T-cell (primary cell): ENCODE measurements around the gene ARL14EPL. TPM values are rescaled to one million over a fixed set of nuclear protein-coding genes. Genes with fewer than 3 reads are reported as not detected.
"Not testable (repeated sequence)": the region's sequence is repeated elsewhere in the genome, so short reads cannot be mapped to it uniquely, and the experiment has no call there.

ENCODE experiments used
- ATAC-seq, 4 experiments: fragments of 200-7000 bp in 3 of 4; fragments of 150-1000 bp in 1 of 4; cut with Tn5 transposase; replicated peaks in 1 of 4; 1 replicate in 3 of 4; 2 replicates in 1 of 4; pipeline ENCODE4 v1.10.0; 2021; ENCODE audit warnings: moderate library complexity in 3 of 4, mild to moderate bottlenecking in 2 of 4, moderate number of reproducible peaks in 1 of 4
- CTCF ChIA-PET, 2 donors: fragments of 300-600 bp; sonication (Branson Sonifier 250); formaldehyde crosslinking; loops; one replicate each; lab custom pipeline; 2022; ENCODE audit warnings: antibody characterized with exemption in 2 of 2; lab: Charles Lee
- POLR2A ChIA-PET, 2 donors: fragments of 300-600 bp; sonication (Branson Sonifier 250); formaldehyde crosslinking; loops; one replicate each; lab custom pipeline; 2022; ENCODE audit warnings: antibody characterized with exemption in 2 of 2; lab: Charles Lee
- DNase-seq, 35 experiments: peaks; one replicate each; pipeline versions ENCODE4 v3.0.0 to v3.0.0-alpha.2; 2013 to 2023
- H3K27ac ChIP-seq: one replicate; pipeline ENCODE4 v1.5.1; 2013; ENCODE audit warnings: low read length
- H3K27me3 ChIP-seq, 2 experiments: replicated peaks in 1 of 2; 1 replicate in 1 of 2; 2 replicates in 1 of 2; pipeline versions ENCODE4 v1.6.1 to v1.7.0; 2013; ENCODE audit warnings: low read length in 1 of 2, mixed read lengths in 1 of 2; ENCODE audit not compliant: control insufficient read depth in 2 of 2, insufficient read depth in 2 of 2; ENCODE audit errors: extremely low read depth in 1 of 2
- H3K36me3 ChIP-seq, 2 donors: 1 replicate in 1 of 2; 2 replicates in 1 of 2; pipeline versions ENCODE4 v1.6.1 to v1.7.0; 2013; ENCODE audit warnings: low read length in 1 of 2; ENCODE audit not compliant: control insufficient read depth in 2 of 2, insufficient read depth in 1 of 2; ENCODE audit errors: extremely low read depth in 1 of 2
- H3K4me1 ChIP-seq, 2 experiments: 1 replicate in 1 of 2; 2 replicates in 1 of 2; pipeline versions ENCODE4 v1.6.1 to v1.7.0; 2013; ENCODE audit warnings: low read length in 2 of 2, mixed read lengths in 1 of 2; ENCODE audit not compliant: insufficient read depth in 2 of 2, control insufficient read depth in 1 of 2; ENCODE audit errors: extremely low read depth in 1 of 2
- H3K4me3 ChIP-seq, 2 donors: 1 replicate in 1 of 2; 2 replicates in 1 of 2; pipeline versions ENCODE4 v1.5.1 to v1.7.0; 2013; ENCODE audit warnings: mild to moderate bottlenecking in 2 of 2, low read length in 1 of 2, moderate library complexity in 1 of 2; ENCODE audit not compliant: control insufficient read depth in 1 of 2; ENCODE audit errors: extremely low read depth in 1 of 2
- H3K9me3 ChIP-seq: 2 replicates; pipeline ENCODE4 v1.7.0; 2013
- H3K27ac Mint-ChIP-seq, 2 donors: one replicate each; pipeline ENCODE4 v1.8.0; 2020 to 2021; ENCODE audit warnings: mild to moderate bottlenecking in 2 of 2, mixed read lengths in 2 of 2
- H3K27me3 Mint-ChIP-seq, 2 donors: one replicate each; pipeline ENCODE4 v1.8.0; 2021 to 2022; ENCODE audit warnings: mixed read lengths in 2 of 2
- H3K36me3 Mint-ChIP-seq: one replicate; pipeline ENCODE4 v1.8.0; 2021; ENCODE audit warnings: mixed read lengths
- H3K4me1 Mint-ChIP-seq, 3 donors: one replicate each; pipeline ENCODE4 v1.8.0; 2020 to 2022; ENCODE audit warnings: mixed read lengths in 3 of 3, mild to moderate bottlenecking in 1 of 3
- H3K4me3 Mint-ChIP-seq, 3 donors: one replicate each; pipeline ENCODE4 v1.8.0; 2020 to 2022; ENCODE audit warnings: mild to moderate bottlenecking in 3 of 3, mixed read lengths in 3 of 3, moderate library complexity in 3 of 3
- H3K9me3 Mint-ChIP-seq, 3 donors: one replicate each; pipeline ENCODE4 v1.8.0; 2020 to 2022; ENCODE audit warnings: mixed read lengths in 3 of 3
- WGBS: methylation state at CpG from one replicate; pipeline ENCODE4 v1.1.5; 2013; ENCODE audit warnings: missing lambda C conversion rate; ENCODE audit not compliant: insufficient coverage; 5-methylcytosine and 5-hydroxymethylcytosine counted together
- total RNA-seq, 35 experiments: library from RNA in 6 of 35; stranded (reverse) in 6 of 35; fragments of 120-200 nt in 1 of 35; gene quantifications; one replicate each; pipeline versions ENCODE4 v1.2.1 to v1.2.4 and lab custom pipeline; 2013 to 2026

ARL14EPL gene
- total RNA-seq, 5 donors from 2014 or later (not counting 1 experiment from before 2014, with no cell fraction given), result not detected

DNA sequence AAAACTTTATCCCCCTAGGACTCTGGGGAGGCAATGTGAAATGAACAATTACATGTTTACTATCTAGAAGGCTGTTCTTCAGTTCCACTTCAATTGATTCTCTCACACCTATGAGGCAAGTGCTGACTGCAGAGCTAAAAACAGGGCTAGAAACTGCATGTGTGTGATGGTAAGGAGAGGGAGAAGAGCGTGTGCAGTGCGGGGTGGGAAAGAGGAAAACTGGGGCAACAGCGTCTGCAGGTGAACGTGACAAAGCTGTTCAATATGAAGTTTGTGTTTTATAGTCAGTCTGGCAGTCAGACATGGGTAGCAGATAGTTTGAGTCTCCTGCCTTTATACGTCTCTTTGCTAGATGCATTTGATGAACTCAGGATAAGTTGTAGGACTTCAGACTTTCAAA is 45.9 kb downstream of the ARL14EPL start:
- WGBS, result 100% methylated on average over 2 of the region's 5 CpGs
- Mint-ChIP-seq H3K27ac (no peak overlapping the region), H3K4me1 (peaks cover 16 to 26% (median 22%) of the 10 kb centered on the region in 3 donors), H3K27me3 (peaks cover 8% of the 10 kb centered on the region in 2 donors), H3K9me3 (no peaks in the 10 kb centered on the region), H3K36me3 (peaks cover 8% of the 10 kb centered on the region), H3K4me3 (no peak overlapping the region)
- Histone ChIP-seq H3K9me3 (no peaks in the 10 kb centered on the region), H3K4me3 (no peak overlapping the region), H3K27me3 (peaks cover 0 to 3% of the 10 kb centered on the region in 2 experiments), H3K4me1 (no peaks in the 10 kb centered on the region), H3K36me3 (peaks cover 0 to 3% of the 10 kb centered on the region in 2 donors), H3K27ac (no peak overlapping the region)
- ChIA-PET POLR2A (interaction anchor here in 1 of 2 donors (0.6 kb wide), 1 partner anchor 452 kb away, joined by 13 read pairs; no protein-coding TSS in a partner anchor), CTCF (no interaction called here)
- DNase-seq (no peak), ATAC-seq (no peak)

DNA sequence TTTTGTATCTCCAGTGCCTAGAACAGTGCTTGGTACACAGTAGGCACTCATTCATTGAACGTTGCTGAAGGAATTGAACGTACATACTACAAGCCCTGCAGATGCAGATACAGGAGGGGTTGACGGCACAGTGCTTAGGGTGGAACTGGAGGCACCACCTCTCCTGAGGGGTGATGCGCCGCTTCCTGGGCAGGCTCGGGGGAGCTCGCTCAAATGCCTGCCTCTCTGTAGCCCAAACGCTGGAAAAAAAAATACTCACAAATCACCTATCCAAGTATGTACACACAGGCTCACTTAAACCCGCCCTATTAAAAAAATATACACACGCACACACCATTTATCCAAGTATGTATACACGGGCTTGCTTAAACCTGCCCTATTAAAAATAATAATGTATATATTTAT is 52.0 kb downstream of the ARL14EPL start:
- H3K9me3 ChIP-seq, result no peaks in the 10 kb centered on the region
- ATAC-seq (peak in 2 of 4 experiments; percentile 13 to 26), DNase-seq (peak in 29 of 35 experiments; percentile 4 to 48 (median 18))
- Mint-ChIP-seq H3K4me1 (peaks cover 56 to 65% (median 57%) of the 10 kb centered on the region in 3 donors), H3K36me3 (peaks cover 18% of the 10 kb centered on the region), H3K9me3 (no peaks in the 10 kb centered on the region), H3K4me3 (peak overlapping the region; percentile 91 to 95 (median 93)), H3K27me3 (no peaks in the 10 kb centered on the region), H3K27ac (peak overlapping the region; percentile 85 to 89)
- ChIA-PET CTCF (interaction anchor here in 1 of 2 donors (0.6 to 1.5 kb wide), 2 partner anchors 8 to 486 kb away, joined by 3 to 5 read pairs; no protein-coding TSS in a partner anchor), POLR2A (interaction anchor here in 1 of 2 donors (0.7 kb wide), 1 partner anchor 8 kb away, joined by 3 read pairs; no protein-coding TSS in a partner anchor)
- peaks cover 9 to 15% of the 10 kb centered on the region in 2 experiments for H3K4me1 ChIP-seq
- H3K4me3 ChIP-seq, result peak overlapping the region; percentile 84 to 96
- peaks cover 0 to 13% of the 10 kb centered on the region in 2 donors for H3K36me3 ChIP-seq
- H3K27me3 ChIP-seq, result no peaks in the 10 kb centered on the region
- WGBS, result 7% methylated on average over 7 of the region's 11 CpGs
- H3K27ac ChIP-seq, result peak overlapping the region; percentile 89

DNA sequence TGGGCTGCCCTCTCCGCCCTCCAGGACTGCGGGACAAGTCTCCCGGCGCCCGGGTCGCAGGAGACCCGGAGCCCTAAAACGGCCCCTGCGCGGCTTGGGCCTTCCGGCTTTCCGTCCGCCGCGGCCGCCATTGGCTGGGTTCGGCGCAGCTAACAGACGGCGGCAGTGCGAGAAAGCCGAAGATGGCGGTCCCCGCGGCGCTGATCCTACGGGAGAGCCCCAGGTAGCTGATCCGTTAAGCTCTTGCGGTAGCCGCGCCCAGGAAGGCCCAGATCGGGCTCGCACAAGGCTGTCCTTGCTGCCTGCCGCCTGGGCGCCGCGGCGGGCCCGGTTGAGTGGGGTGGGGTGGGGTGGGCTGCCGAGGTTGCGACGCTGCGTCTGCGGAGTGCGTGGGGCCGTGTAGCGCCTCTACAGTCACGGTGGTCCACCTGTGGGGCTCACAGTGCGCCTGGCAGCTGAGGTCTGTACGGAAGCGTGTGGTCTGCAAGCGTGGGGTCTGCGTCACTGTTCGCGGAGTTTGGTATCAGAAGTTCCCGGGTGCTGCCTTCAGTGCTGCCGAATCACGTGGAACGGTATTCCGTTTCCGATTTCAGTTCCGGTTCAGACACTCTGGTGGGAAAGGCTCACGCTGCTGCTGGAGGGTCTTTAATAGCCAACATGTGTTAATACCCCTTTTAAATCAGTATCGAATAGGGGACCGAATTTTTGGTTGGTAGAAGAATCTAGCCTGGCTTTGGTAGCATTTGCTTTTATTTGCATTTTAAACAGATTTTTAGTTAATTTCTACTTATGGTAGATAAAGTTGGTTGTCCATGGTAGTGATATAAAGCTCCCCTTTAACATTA is 52.8 kb downstream of the ARL14EPL start, which contains the start of gene COMMD10:
TSS of gene COMMD10 (plus strand) at position 155 of the 845 bp plus-strand sequence.
- ATAC-seq (peak; percentile 88 to 94 (median 89)), DNase-seq (peak; percentile 62 to 93 (median 84))
- Mint-ChIP-seq H3K27ac (peak within 1 kb of the TSS; percentile 92 to 96), H3K27me3 (no peaks in the 10 kb centered on the region), H3K4me3 (peak within 1 kb of the TSS; percentile 91 to 95 (median 93)), H3K9me3 (no peaks in the 10 kb centered on the region), H3K4me1 (peaks cover 59 to 69% (median 59%) of the 10 kb centered on the region in 3 donors), H3K36me3 (peaks cover 19% of the 10 kb centered on the region)
- CTCF ChIA-PET, result interaction anchor here in 1 of 2 donors (0.6 to 1.5 kb wide), 2 partner anchors 9 to 486 kb away, joined by 3 to 5 read pairs; no protein-coding TSS in a partner anchor
- H3K27me3 ChIP-seq, result no peaks in the 10 kb centered on the region
- under 1% methylated on average over 58 of the region's 65 CpGs for WGBS
- POLR2A ChIA-PET, result interaction anchor here (0.7 to 1.2 kb wide), 2 partner anchors 8 to 541 kb away, joined by 3 read pairs; no protein-coding TSS in a partner anchor
- peak within 1 kb of the TSS; percentile 89 for H3K27ac ChIP-seq
- H3K4me3 ChIP-seq, result peak within 1 kb of the TSS; percentile 84 to 96
- H3K36me3 ChIP-seq, result peaks cover 0 to 17% of the 10 kb centered on the region in 2 donors
- peaks cover 9 to 15% of the 10 kb centered on the region in 2 experiments for H3K4me1 ChIP-seq
- no peaks in the 10 kb centered on the region for H3K9me3 ChIP-seq

GRCh38 chr5:116086309-116086708 is 54.0 kb downstream of the ARL14EPL start:
- 97% methylated on average over 10 of the region's 11 CpGs for WGBS
- H3K27ac ChIP-seq, result not testable (repeated sequence)

GRCh38 chr5:116088062-116088461 is 55.8 kb downstream of the ARL14EPL start:
- POLR2A ChIA-PET, result no interaction called here
- H3K9me3 ChIP-seq, result no peaks in the 10 kb centered on the region
- no peak overlapping the region for H3K4me3 Mint-ChIP-seq
- peaks cover 0 to 27% of the 10 kb centered on the region in 2 donors for H3K36me3 ChIP-seq
- H3K27ac Mint-ChIP-seq, result no peak overlapping the region
- no peaks in the 10 kb centered on the region for H3K9me3 Mint-ChIP-seq
- H3K27me3 Mint-ChIP-seq, result no peaks in the 10 kb centered on the region
- H3K36me3 Mint-ChIP-seq, result peaks cover 38% of the 10 kb centered on the region
- CTCF ChIA-PET, result no interaction called here
- ATAC-seq, result no peak
- H3K27me3 ChIP-seq, result no peaks in the 10 kb centered on the region
- peaks cover 47 to 49% (median 48%) of the 10 kb centered on the region in 3 donors for H3K4me1 Mint-ChIP-seq
- no peak overlapping the region for H3K4me3 ChIP-seq
- H3K27ac ChIP-seq, result no peak overlapping the region
- H3K4me1 ChIP-seq, result peaks cover 9 to 15% of the 10 kb centered on the region in 2 experiments
- DNase-seq, result peak in 1 of 35 experiments; percentile 16

More at GRCh38 chr5:116086309-116086708, 54.0 kb downstream of the ARL14EPL start:
- CTCF ChIA-PET, H3K27me3 Mint-ChIP-seq, H3K9me3 Mint-ChIP-seq, H3K9me3 ChIP-seq, POLR2A ChIA-PET, H3K4me3 ChIP-seq, ATAC-seq, H3K27me3 ChIP-seq, DNase-seq: not testable (repeated sequence)
- Mint-ChIP-seq H3K36me3 (peaks cover 26% of the 10 kb centered on the region), H3K4me1 (peaks cover 61 to 66% (median 62%) of the 10 kb centered on the region in 3 donors), H3K4me3 (peak overlapping the region; percentile 91 to 95 (median 93)), H3K27ac (peak overlapping the region in 1 of 2 donors; percentile 65)
- peaks cover 9 to 15% of the 10 kb centered on the region in 2 experiments for H3K4me1 ChIP-seq
- H3K36me3 ChIP-seq, result peaks cover 0 to 14% of the 10 kb centered on the region in 2 donors

DNA sequence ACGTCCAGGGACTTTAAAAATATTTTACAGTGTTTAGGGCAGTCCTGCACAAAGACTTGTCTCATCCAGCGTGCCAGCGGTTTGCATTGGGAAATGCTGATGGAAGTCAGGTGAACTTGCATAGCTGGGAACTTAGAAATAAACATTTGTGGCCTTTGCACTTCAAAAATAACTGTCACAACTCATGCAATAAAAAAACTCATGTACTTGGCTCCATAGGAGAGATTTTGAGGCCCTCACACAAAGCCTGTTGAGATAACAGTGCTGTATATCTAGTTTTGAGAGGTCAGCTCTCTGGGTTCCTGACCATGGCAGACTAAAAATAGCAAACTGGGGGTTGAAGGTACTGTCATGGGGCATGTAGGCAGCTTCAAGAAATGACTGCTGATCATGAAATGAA is 58.0 kb downstream of the ARL14EPL start:
- Mint-ChIP-seq H3K9me3 (no peaks in the 10 kb centered on the region), H3K4me1 (peaks cover 34 to 36% (median 36%) of the 10 kb centered on the region in 3 donors), H3K36me3 (peaks cover 53% of the 10 kb centered on the region), H3K27ac (no peak overlapping the region), H3K27me3 (no peaks in the 10 kb centered on the region), H3K4me3 (no peak overlapping the region)
- Histone ChIP-seq H3K4me1 (peaks cover 6 to 8% of the 10 kb centered on the region in 2 experiments), H3K27ac (no peak overlapping the region), H3K36me3 (peaks cover 0 to 45% of the 10 kb centered on the region in 2 donors), H3K4me3 (no peak overlapping the region), H3K27me3 (no peaks in the 10 kb centered on the region), H3K9me3 (no peaks in the 10 kb centered on the region)
- ATAC-seq (no peak), DNase-seq (no peak)
- CTCF ChIA-PET, result no interaction called here
- POLR2A ChIA-PET, result no interaction called here
- no CpG with 5 or more reads among the region's 3 CpGs for WGBS
